ENCODE results near the gene EVI5L. TPM values are rescaled to one million over a fixed set of nuclear protein-coding genes. Genes with fewer than 3 reads are reported as not detected.

Gene EVI5L
- total RNA-seq (ENCODE audit: low replicate concordance): 11.7 and 19.0 TPM in 2 replicates
- long read RNA-seq: 0 reads

DNA sequence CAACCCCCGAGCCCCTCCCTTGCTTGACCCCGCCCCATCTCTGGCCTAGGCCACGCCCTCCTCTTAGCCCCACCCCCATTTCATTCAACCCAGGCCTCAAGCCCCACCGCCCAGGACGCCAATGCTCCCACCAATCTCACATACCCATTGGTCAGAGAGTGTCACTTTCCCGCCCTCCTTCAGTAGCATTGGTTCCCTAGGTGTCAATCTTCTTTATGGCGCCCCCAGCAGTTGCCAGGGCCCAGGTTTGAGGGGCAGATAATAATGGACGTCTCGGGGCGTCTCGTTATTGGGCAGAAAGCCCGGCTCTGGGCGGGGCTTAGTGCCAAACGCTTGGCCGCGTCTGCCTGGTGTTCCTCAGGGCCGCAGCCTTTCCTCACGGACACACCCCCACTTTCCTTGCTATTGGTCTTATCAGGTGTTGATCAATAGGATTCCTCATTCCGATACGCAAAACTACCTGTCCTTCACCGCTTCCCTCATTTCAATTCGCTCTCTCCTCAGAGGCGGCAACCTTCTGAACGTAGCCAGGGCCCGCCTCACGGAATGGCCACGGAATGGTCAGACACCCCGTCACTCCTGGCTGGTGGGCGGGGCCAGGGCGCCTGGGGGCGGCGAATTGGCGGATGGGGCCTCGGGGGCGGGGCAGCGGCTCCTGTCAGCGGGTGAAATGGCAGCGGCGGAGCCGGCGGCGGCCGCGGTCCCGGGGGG is at the start of gene EVI5L:
TSS of gene EVI5L (plus strand) at position 658 of the 711 bp plus-strand sequence. CDS start 16,325 bp downstream, outside the sequence.
- Mint-ChIP-seq H3K27me3 (peaks cover 27% of the 10 kb centered on the region), H3K27ac (peak within 1 kb of the TSS; percentile 87), H3K36me3 (no peaks in the 10 kb centered on the region), H3K4me3 (peak within 1 kb of the TSS; percentile 91), H3K9me3 (no peaks in the 10 kb centered on the region), H3K4me1 (ENCODE audit: unreplicated experiment) (peaks cover 16% of the 10 kb centered on the region)
- DNase-seq (ENCODE audit: extremely low spot score, unreplicated experiment): peak; percentile 99
- no peak for TF ChIP-seq CTCF (conservative IDR thresholded peaks at IDR 0.05)

- H3K9me3 Mint-ChIP-seq: peaks cover 7% of the 10 kb centered on the region
- no peak overlapping the region for H3K27ac Mint-ChIP-seq
- TF ChIP-seq CTCF (conservative IDR thresholded peaks at IDR 0.05): no peak
- no peaks in the 10 kb centered on the region for H3K4me1 Mint-ChIP-seq (ENCODE audit: unreplicated experiment)
- no peaks in the 10 kb centered on the region for H3K36me3 Mint-ChIP-seq
- DNase-seq (ENCODE audit: extremely low spot score, unreplicated experiment): no peak
- no peak overlapping the region for H3K4me3 Mint-ChIP-seq
- H3K27me3 Mint-ChIP-seq: peaks cover 66% of the 10 kb centered on the region
Observed at GRCh38 chr19:7781157-7781556, 48.9 kb upstream of the EVI5L start.

- peaks cover 74% of the 10 kb centered on the region for H3K27me3 Mint-ChIP-seq
- no peak for TF ChIP-seq CTCF (conservative IDR thresholded peaks at IDR 0.05)
- no peaks in the 10 kb centered on the region for H3K4me1 Mint-ChIP-seq (ENCODE audit: unreplicated experiment)
- H3K27ac Mint-ChIP-seq: peak overlapping the region; percentile 61
- H3K4me3 Mint-ChIP-seq: peak overlapping the region; percentile 6
- DNase-seq (ENCODE audit: extremely low spot score, unreplicated experiment): no peak
- no peaks in the 10 kb centered on the region for H3K36me3 Mint-ChIP-seq
- H3K9me3 Mint-ChIP-seq: peaks cover 7% of the 10 kb centered on the region
Observed at GRCh38 chr19:7783991-7784423, 46.0 kb upstream of the EVI5L start.

- H3K4me1 Mint-ChIP-seq (ENCODE audit: unreplicated experiment): no peaks in the 10 kb centered on the region
- peaks cover 7% of the 10 kb centered on the region for H3K9me3 Mint-ChIP-seq
- DNase-seq (ENCODE audit: extremely low spot score, unreplicated experiment): no peak
- H3K4me3 Mint-ChIP-seq: no peak overlapping the region
- peaks cover 82% of the 10 kb centered on the region for H3K27me3 Mint-ChIP-seq
- H3K27ac Mint-ChIP-seq: peak overlapping the region; percentile 61
- no peaks in the 10 kb centered on the region for H3K36me3 Mint-ChIP-seq
- no peak for TF ChIP-seq CTCF (conservative IDR thresholded peaks at IDR 0.05)
Observed at GRCh38 chr19:7784856-7785255, 45.2 kb upstream of the EVI5L start.

- Mint-ChIP-seq H3K9me3 (peaks cover 7% of the 10 kb centered on the region), H3K4me3 (peak overlapping the region; percentile 75), H3K4me1 (ENCODE audit: unreplicated experiment) (no peaks in the 10 kb centered on the region), H3K36me3 (peaks cover 2% of the 10 kb centered on the region), H3K27ac (no peak overlapping the region), H3K27me3 (peaks cover 67% of the 10 kb centered on the region)
- no peak for DNase-seq (ENCODE audit: extremely low spot score, unreplicated experiment)
- TF ChIP-seq CTCF (conservative IDR thresholded peaks at IDR 0.05): no peak
Observed at GRCh38 chr19:7787141-7787540, 42.9 kb upstream of the EVI5L start.

Data from type B pancreatic cell (in vitro differentiated cells).